Fibroblast of peridontal ligament (primary cell): ENCODE measurements around the gene RRM2.
A peak's percentile ranks its signal among the peaks of the same experiment; 100 is the strongest.
"Not testable (repeated sequence)": the region's sequence is repeated elsewhere in the genome, so short reads cannot be mapped to it uniquely, and the experiment has no call there.

Source experiments
- DNase-seq: peaks from one replicate; pipeline ENCODE4 v3.0.0-alpha.2; 2010; ENCODE audit errors: extremely low read depth

The RRM2 gene

GRCh38 chr2:10091182-10091888 is 31.2 kb upstream of the RRM2 start:
- DNase-seq, result no peak

- not testable (repeated sequence) for DNase-seq
Measured at GRCh38 chr2:10091889-10092244, 30.7 kb upstream of the RRM2 start.

DNA sequence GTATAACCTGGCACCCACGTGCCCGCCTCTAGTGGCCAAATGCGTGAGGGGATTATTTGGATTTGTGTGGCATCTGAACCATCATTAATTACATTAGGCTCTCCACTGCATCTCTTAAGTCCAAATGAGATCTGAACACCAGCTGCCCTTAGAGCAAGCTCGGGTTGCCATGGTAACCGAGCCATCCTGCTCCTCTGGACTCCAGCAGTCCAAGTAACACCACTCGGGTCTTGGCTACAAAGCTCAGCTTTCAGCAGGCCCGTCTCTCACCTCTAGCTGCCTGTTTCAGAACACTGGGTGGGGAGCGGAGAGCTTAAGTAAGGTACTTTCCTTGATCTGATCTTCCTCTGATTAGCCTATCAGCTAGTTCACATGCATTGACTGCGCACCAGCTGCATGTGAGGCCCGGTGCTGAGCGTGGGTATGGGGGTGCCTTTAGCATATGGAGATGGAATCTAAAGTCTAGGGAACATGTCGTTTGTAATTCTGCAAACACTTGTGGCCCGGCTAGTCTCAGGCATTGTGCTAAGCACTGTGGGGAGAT is 28.2 kb upstream of the RRM2 start:
- no peak for DNase-seq

DNA sequence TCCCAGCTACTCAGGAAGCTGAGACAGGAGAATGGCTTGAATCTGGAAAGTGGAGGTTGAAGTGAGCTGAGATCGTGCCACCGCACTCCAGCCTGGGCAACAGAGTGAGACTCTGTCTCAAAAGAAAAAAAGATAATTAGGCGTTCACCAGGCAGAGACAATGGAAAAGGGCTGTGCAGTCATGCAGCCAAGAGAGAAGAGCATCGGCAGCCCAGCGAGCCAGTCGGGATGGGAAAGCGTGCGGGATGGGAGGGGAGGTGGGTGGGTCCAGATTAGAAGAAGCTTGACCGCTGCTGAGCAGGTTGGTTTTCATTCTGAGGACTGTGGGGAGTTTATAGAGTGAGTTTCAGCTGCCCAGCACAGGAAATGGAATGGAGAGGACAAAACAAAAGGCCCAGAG is 27.4 kb upstream of the RRM2 start:
- DNase-seq, result no peak

GRCh38 chr2:10096641-10097040 is 25.9 kb upstream of the RRM2 start:
- no peak for DNase-seq

DNA sequence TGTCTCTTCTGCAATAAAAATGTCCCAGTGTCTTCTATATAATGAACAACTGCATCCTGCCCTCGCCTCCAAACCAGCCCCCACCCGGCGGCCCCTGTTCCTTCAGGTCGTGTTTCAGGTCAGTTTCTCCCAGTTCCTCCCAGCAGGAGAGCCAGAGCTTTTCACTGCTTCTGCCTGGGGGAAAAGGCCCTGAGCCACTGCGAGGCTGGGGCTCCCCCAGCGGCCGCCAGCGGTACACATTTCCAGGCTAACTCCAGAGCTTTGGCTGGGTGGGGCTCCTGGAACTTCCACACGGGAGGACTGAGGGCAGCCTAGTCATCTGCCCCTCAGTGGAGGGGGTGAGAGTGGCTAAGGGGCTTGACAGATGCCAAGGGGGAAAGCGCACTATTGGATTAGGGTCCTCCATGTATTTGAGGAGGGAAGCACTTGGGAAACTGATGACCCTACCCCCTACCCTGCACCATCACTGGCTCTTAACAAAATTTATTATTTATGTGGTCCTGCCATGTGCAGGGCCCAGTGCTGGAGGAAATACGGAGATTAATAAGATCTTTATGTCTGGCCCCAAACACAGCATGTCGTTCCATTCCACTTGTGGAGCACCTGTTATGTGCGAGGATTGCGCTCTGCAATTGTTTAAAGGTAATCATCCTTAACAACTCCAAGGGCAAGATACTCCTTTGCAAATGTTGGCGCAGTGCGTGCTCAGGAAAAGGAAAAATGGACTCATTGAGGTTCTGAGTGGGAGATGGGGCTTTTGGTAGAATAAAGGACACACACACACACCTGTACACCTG is 25.0 kb upstream of the RRM2 start:
- DNase-seq, result peak; percentile 45

GRCh38 chr2:10101491-10101890 is 21.0 kb upstream of the RRM2 start:
- DNase-seq, result no peak

GRCh38 chr2:10103179-10103578 is 19.4 kb upstream of the RRM2 start:
- no peak for DNase-seq

- DNase-seq, result not testable (repeated sequence)
Measured at GRCh38 chr2:10104906-10105305, 17.6 kb upstream of the RRM2 start.

- no peak for DNase-seq
Measured at GRCh38 chr2:10109311-10109710, 13.2 kb upstream of the RRM2 start.

DNA sequence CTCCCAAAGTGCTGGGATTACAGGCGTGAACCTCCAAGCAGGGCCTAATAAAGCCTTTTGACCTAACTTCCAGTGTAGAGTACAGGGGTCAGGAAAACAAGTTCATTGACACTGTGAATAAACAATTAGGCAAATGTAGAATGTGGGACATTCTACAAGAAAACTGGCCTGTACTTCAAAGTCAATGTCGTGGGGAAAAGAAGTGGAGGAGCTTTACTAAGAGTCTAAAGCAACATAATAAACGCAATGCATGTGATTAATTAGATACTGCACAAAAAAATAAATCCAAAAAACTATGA is 3.6 kb upstream of the RRM2 start:
- no peak for DNase-seq

- no peak for DNase-seq
Measured at GRCh38 chr2:10119601-10120157, 2.9 kb upstream of the RRM2 start.

DNA sequence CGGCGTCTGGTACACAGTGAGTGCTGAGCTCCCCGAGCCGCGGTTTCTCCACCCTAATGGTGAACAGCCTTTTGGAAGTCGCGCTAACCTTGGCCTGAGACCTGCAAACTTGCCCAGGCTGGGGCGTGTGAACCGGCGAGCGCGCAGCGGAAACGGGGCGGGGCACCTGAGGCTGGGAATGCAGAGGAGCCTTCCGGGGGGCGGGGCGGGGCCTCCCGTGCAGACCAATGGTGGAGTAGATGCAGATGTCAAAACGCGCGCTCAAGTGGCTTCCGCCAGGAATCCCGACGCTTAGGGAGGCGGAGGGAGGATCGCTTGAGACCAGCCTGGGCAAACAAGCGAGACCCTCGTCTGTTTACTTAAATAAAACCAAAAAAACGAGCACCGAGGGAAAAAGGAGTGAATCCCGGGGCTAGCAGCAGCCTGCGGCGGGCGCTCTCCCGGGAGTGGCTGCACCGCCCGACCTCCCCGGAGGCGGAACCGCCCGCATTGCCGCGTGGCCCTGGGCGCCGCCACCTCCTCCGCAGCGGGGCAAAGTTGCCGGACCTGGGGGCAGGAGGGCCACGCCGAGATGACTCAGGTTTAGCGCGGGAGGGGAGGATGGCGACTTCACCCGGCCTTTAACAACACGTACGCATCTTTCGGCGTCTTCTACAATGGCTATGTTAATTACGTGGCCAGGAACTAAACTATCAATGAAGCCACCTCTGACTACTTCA is 2.2 kb upstream of the RRM2 start:
- DNase-seq, result peak; percentile 67

DNA sequence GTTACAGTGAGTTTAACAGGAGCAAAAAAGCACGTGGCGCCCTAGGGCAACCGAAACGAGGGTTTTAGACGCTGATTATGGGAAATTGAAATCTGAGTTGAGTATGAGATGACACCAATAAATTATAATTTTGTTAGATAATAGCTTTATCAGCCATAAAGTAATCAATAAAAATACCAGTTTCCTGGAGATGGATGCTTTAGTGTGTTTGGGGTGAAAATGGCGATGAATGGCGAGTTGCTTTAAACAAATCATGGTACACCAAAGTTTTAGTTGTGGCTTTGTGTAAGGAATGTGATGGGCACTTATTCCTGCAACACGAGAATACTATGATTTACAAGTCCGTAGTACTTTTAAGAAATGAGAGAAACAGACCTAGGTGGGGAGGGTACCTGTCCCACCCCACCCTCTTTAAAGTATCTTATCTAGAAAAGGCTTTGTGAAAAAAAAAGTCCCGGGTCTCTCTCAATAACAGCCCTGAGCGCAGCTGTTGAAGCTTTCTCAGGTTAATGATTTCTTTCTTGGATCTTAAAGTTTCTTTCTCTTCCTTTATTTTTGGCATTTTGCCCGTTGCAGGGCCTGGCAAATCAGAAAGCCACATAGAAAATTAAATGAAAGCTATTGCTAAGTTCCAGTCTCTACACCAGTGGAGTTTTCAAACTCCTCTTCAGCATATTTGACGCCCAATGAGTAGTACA is 1.5 kb upstream of the RRM2 start:
- no peak for DNase-seq

- no peak for DNase-seq
Measured at GRCh38 chr2:10123281-10123680, 742 bp downstream of the RRM2 start.

- peak; percentile 87 for DNase-seq
Measured at GRCh38 chr2:10124538-10125045, 2.1 kb downstream of the RRM2 start.

DNA sequence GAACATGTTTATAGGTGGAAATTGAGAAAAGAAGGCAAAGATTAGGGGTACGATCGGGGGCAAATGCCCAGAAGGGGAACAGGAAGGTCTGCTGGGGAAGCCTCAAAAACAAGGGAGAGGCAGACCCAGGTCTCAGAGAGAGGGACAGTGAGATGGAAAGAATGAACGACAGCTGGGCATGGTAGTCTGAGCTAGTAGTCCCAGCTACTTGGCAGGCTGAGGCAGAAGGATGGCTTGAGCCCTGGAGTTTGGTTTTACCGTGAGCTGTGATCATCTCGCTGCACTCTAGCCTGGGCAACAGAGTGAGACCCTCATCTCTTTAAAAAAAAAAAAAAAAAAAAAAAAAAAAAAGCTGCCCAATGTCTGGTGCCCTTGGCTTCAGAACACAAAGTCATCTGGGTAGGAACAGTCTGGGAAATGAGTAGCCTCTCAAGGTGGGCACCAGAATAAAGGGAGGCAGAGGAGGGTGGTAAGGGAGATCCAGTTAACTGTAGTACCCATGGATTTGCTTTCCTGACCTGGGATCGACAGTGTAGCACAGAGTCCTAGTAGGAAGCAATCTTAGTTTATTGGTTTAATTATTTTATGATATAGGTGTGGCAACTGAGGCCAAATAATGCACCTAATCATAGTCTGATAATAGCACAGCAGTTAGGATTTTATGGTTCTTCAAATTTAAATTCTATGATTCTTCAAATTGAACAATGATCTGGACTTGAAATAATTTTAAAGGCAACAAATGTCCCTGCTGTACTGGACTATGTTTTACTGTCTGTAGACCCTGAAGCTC is 3.5 kb downstream of the RRM2 start:
- no peak for DNase-seq

DNA sequence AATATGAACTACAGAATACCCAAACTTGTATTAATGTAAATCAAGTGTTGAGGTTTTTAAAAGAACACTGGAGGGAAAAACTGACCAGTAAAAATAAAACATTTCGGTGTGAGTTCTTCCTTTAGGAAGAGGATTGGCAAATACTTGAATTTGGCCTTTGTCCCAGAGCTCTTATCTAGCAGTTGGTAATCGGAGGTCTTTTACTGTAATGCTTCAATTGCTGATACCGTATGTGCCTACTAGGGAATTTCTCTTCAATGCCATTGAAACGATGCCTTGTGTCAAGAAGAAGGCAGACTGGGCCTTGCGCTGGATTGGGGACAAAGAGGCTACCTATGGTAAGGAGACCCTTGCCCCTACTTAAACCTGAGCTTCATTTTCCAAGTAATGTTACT is 4.1 kb downstream of the RRM2 start:
- peak; percentile 45 for DNase-seq

GRCh38 chr2:10128420-10128819 is 5.9 kb downstream of the RRM2 start:
- DNase-seq, result no peak

GRCh38 chr2:10129490-10129889 is 7.0 kb downstream of the RRM2 start:
- no peak for DNase-seq
